HepG2 (cell line): Measurements from ENCODE around the gene PCSK1. TPM values are rescaled to one million over a fixed set of nuclear protein-coding genes. Genes with fewer than 3 reads are reported as not detected.

Source experiments
- BRCA1 ChIP-seq: sonication (generic); formaldehyde crosslinking; IDR thresholded peaks from 2 replicates; pipeline ENCODE4 v1.4.0; 2020; ENCODE audit warnings: missing genetic modification reagents
- CBFB ChIP-seq: sonication (generic); formaldehyde crosslinking; IDR thresholded peaks from 2 replicates; pipeline ENCODE4 v1.4.0; 2020; ENCODE audit warnings: missing genetic modification reagents
- DR1 ChIP-seq: sonication (generic); formaldehyde crosslinking; IDR thresholded peaks from 2 replicates; pipeline ENCODE4 v1.8.0; 2021; ENCODE audit warnings: mild to moderate bottlenecking, missing genetic modification reagents, inconsistent platforms
- EHMT2 ChIP-seq: fragments of 200-600 bp; sonication (generic); IDR thresholded peaks from 2 replicates; pipeline ENCODE4 v1.7.0; 2017; ENCODE audit warnings: antibody characterized with exemption, low read depth, low read length, borderline replicate concordance
- ETV6 ChIP-seq: sonication (generic); formaldehyde crosslinking; conservative IDR thresholded peaks from 2 replicates; pipeline ENCODE4 v1.4.0; 2020; ENCODE audit warnings: missing genetic modification reagents
- FOXK2 ChIP-seq: fragments of 450-650 bp; IDR thresholded peaks from 2 replicates; pipeline ENCODE4 v1.6.1; 2016
- HNRNPK ChIP-seq: fragments of 200-400 bp; formaldehyde crosslinking; IDR thresholded peaks from 2 replicates; pipeline ENCODE4 v1.6.1; 2018; ENCODE audit warnings: low read length, low read depth, moderate library complexity, mild to moderate bottlenecking; ENCODE audit not compliant: poor library complexity, severe bottlenecking
- HNRNPL ChIP-seq: fragments of 200-400 bp; formaldehyde crosslinking; IDR thresholded peaks from 2 replicates; pipeline ENCODE4 v1.6.1; 2017; ENCODE audit warnings: mild to moderate bottlenecking, low read depth, low read length
- HNRNPUL1 ChIP-seq: fragments of 200-400 bp; formaldehyde crosslinking; IDR thresholded peaks from 2 replicates; pipeline ENCODE4 v1.6.1; 2017; ENCODE audit warnings: low read depth, mild to moderate bottlenecking, low read length, moderate library complexity
- HOXA7 ChIP-seq: sonication (generic); formaldehyde crosslinking; IDR thresholded peaks from 2 replicates; pipeline ENCODE4 v1.8.1; 2022; ENCODE audit warnings: mild to moderate bottlenecking, missing genetic modification reagents, moderate library complexity
- IRX3 ChIP-seq: sonication (generic); formaldehyde crosslinking; IDR thresholded peaks from 2 replicates; pipeline ENCODE4 v1.8.1; 2023; ENCODE audit warnings: mild to moderate bottlenecking, low read depth, missing genetic modification reagents, borderline replicate concordance
- MAFG ChIP-seq: sonication (generic); formaldehyde crosslinking; IDR thresholded peaks from 2 replicates; pipeline ENCODE4 v1.5.1; 2020; ENCODE audit warnings: mild to moderate bottlenecking, missing genetic modification reagents
- MYNN ChIP-seq: sonication (generic); formaldehyde crosslinking; IDR thresholded peaks from 2 replicates; pipeline ENCODE4 v1.4.0; 2020; ENCODE audit warnings: mild to moderate bottlenecking, low read depth, missing genetic modification reagents
- NFE2L2 ChIP-seq: fragments of 150-350 bp; IDR thresholded peaks from 2 replicates; pipeline ENCODE4 v1.6.1; 2014; ENCODE audit warnings: low read length
- NFIB ChIP-seq: sonication (generic); formaldehyde crosslinking; IDR thresholded peaks from 2 replicates; pipeline ENCODE4 v1.9.0; 2021; ENCODE audit warnings: missing genetic modification reagents, mild to moderate bottlenecking, borderline replicate concordance
- NR3C1 ChIP-seq: sonication (generic); formaldehyde crosslinking; IDR thresholded peaks from 2 replicates; pipeline ENCODE4 v1.4.0; 2020; ENCODE audit warnings: missing genetic modification reagents
- NRL ChIP-seq: sonication (generic); formaldehyde crosslinking; IDR thresholded peaks from 2 replicates; pipeline ENCODE4 v1.5.0; 2020; ENCODE audit warnings: missing genetic modification reagents, mild to moderate bottlenecking, moderate library complexity, borderline replicate concordance
- PITX1 ChIP-seq: sonication (generic); formaldehyde crosslinking; IDR thresholded peaks from 2 replicates; pipeline ENCODE4 v1.5.1; 2020; ENCODE audit warnings: mild to moderate bottlenecking, missing genetic modification reagents
- RXRA ChIP-seq: sonication (generic); formaldehyde crosslinking; IDR thresholded peaks from 2 replicates; pipeline ENCODE4 v1.5.1; 2020; ENCODE audit warnings: missing genetic modification reagents
- TBP ChIP-seq: sonication (generic); formaldehyde crosslinking; IDR thresholded peaks from 2 replicates; pipeline ENCODE4 v1.5.0; 2020; ENCODE audit warnings: missing genetic modification reagents
- ZNF263 ChIP-seq: sonication (generic); formaldehyde crosslinking; IDR thresholded peaks from 2 replicates; pipeline ENCODE4 v1.4.0; 2020; ENCODE audit warnings: missing genetic modification reagents
- ZNF296 ChIP-seq: sonication (generic); formaldehyde crosslinking; conservative IDR thresholded peaks from 2 replicates; pipeline ENCODE4 v1.5.0; 2020; ENCODE audit warnings: mild to moderate bottlenecking, missing genetic modification reagents
- ZNF768 ChIP-seq: sonication (generic); formaldehyde crosslinking; IDR thresholded peaks from 2 replicates; pipeline ENCODE4 v1.4.0; 2020; ENCODE audit warnings: missing genetic modification reagents
- ZNF839 ChIP-seq: sonication (generic); formaldehyde crosslinking; IDR thresholded peaks from 2 replicates; pipeline ENCODE4 v1.4.0; 2020; ENCODE audit warnings: missing genetic modification reagents, mild to moderate bottlenecking, borderline replicate concordance
- ZSCAN31 ChIP-seq: sonication (generic); formaldehyde crosslinking; IDR thresholded peaks from 2 replicates; pipeline ENCODE4 v1.5.0; 2020; ENCODE audit warnings: low read depth, mild to moderate bottlenecking, missing genetic modification reagents
- polyA plus RNA-seq, 8 experiments: library from polyadenylated mRNA; depleted of rRNA in 3 of 8; stranded (reverse) in 7 of 8; unstranded in 1 of 8; fragments of >200 nt; fragmentation: Illumina TruSeq in 4 of 8; extraction: Trizol in 4 of 8; gene quantifications; 2 replicates each; pipeline versions ENCODE4 v1.2.1 to v1.2.3, GENCODE V29; 2011 to 2016; ENCODE audit warnings: low read depth in 4 of 8, missing spikeins in 1 of 8, mixed read lengths in 1 of 8; ENCODE audit not compliant: insufficient read depth in 1 of 8
- total RNA-seq, 5 experiments: library from RNA; depleted of rRNA; stranded (reverse); fragments of >200 nt; fragmentation: Illumina TruSeq; extraction: Trizol; gene quantifications; 2 replicates each; pipeline ENCODE4 v1.2.3, GENCODE V29; 2016; ENCODE audit warnings: low read depth in 1 of 5
- TF ChIP-seq, protein P1 (sequence below): sonication (generic); formaldehyde crosslinking; IDR thresholded peaks from 2 replicates; pipeline ENCODE4 v1.5.0; 2020; ENCODE audit warnings: mild to moderate bottlenecking, low read depth, missing genetic modification reagents, borderline replicate concordance
- TF ChIP-seq, protein P2 (sequence below): sonication (generic); formaldehyde crosslinking; conservative IDR thresholded peaks from 2 replicates; pipeline ENCODE4 v1.8.0; 2022; ENCODE audit warnings: missing genetic modification reagents
- TF ChIP-seq, protein P3 (sequence below): sonication (generic); formaldehyde crosslinking; IDR thresholded peaks from 2 replicates; pipeline ENCODE4 v1.4.0; 2020; ENCODE audit warnings: mild to moderate bottlenecking, low read depth, missing genetic modification reagents
- TF ChIP-seq, protein P4 (sequence below): sonication (generic); formaldehyde crosslinking; IDR thresholded peaks from 2 replicates; pipeline ENCODE4 v1.5.1; 2020; ENCODE audit warnings: missing genetic modification reagents, mild to moderate bottlenecking, borderline replicate concordance

PCSK1 gene
- total and polyA plus RNA-seq, 2 of the 13 experiments (the other 11 are each of a cell fraction or from before 2014, with no cell fraction given), result not detected

DNA sequence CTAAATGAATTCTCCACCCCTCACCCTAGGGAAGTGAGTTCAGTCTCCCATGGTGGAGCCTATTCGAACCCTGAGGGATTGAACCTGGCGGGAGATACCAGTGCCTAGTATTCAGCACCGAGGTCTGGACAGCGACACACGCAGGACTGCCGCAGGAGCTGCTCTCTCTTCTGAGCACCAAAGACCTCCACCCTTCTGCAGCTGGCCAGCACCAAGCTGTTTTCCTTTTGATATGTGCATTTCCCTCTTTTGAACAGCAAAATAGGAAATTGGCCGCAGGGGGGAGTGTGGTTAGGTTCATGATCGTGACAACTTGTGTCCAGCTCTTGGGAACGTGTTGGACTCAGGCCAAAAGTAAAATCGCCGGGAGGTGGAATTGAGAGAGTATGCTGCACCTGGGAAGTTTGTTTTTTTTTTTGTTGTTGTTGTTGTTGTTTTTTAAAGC, 1.2 kb upstream of the PCSK1 start (continued):
- TF ChIP-seq, protein P1, sequence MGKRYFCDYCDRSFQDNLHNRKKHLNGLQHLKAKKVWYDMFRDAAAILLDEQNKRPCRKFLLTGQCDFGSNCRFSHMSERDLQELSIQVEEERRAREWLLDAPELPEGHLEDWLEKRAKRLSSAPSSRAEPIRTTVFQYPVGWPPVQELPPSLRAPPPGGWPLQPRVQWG (CRISPR knock-in tag), result no peak
- TF ChIP-seq RXRA (CRISPR knock-in tag) (no peak), NFIB (CRISPR knock-in tag) (no peak), NRL (no peak), IRX3 (no peak), ETV6 (CRISPR knock-in tag) (0 out of 2 replicates have a peak, but pooled peaks have one; percentile 51), NR3C1 (no peak), FOXK2 (no peak), HNRNPK (no peak), PITX1 (CRISPR knock-in tag) (no peak), NFE2L2 (no peak), HOXA7 (no peak), BRCA1 (CRISPR knock-in tag) (0 out of 2 replicates have a peak, but pooled peaks have one; percentile 57), TBP (no peak), HNRNPL (no peak), DR1 (CRISPR knock-in tag) (no peak), ZNF839 (CRISPR knock-in tag) (no peak), HNRNPUL1 (no peak), ZNF263 (CRISPR knock-in tag) (peak; percentile 49; the same call in 1 of the 2 replicates), MYNN (CRISPR knock-in tag) (no peak; the same call in 1 of the 2 replicates), EHMT2 (peak; percentile 98), MAFG (CRISPR knock-in tag) (no peak), ZSCAN31 (CRISPR knock-in tag) (peak; percentile 22; the same call in 1 of the 2 replicates), ZNF768 (no peak), CBFB (CRISPR knock-in tag) (no peak), ZNF296 (CRISPR knock-in tag) (no peak)
- TF ChIP-seq, protein P2, sequence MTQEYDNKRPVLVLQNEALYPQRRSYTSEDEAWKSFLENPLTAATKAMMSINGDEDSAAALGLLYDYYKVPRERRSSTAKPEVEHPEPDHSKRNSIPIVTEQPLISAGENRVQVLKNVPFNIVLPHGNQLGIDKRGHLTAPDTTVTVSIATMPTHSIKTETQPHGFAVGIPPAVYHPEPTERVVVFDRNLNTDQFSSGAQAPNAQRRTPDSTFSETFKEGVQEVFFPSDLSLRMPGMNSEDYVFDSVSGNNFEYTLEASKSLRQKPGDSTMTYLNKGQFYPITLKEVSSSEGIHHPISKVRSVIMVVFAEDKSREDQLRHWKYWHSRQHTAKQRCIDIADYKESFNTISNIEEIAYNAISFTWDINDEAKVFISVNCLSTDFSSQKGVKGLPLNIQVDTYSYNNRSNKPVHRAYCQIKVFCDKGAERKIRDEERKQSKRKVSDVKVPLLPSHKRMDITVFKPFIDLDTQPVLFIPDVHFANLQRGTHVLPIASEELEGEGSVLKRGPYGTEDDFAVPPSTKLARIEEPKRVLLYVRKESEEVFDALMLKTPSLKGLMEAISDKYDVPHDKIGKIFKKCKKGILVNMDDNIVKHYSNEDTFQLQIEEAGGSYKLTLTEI (CRISPR knock-in tag), result no peak
- TF ChIP-seq, protein P3, sequence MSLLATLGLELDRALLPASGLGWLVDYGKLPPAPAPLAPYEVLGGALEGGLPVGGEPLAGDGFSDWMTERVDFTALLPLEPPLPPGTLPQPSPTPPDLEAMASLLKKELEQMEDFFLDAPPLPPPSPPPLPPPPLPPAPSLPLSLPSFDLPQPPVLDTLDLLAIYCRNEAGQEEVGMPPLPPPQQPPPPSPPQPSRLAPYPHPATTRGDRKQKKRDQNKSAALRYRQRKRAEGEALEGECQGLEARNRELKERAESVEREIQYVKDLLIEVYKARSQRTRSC (CRISPR knock-in tag), result no peak
- TF ChIP-seq, protein P4, sequence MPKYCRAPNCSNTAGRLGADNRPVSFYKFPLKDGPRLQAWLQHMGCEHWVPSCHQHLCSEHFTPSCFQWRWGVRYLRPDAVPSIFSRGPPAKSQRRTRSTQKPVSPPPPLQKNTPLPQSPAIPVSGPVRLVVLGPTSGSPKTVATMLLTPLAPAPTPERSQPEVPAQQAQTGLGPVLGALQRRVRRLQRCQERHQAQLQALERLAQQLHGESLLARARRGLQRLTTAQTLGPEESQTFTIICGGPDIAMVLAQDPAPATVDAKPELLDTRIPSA (CRISPR knock-in tag), result no peak
